ENCODE measurements around the gene ECT2.

- TF ChIP-seq GATA3 (IDR thresholded peaks at IDR 0.05; ENCODE audit: low read depth, low read length), result no peak
- no peak for TF ChIP-seq GATA2 (IDR thresholded peaks at IDR 0.05; ENCODE audit: low read depth, low read length)
These were observed 95.6 kb downstream of the ECT2 start for GRCh38 chr3:172846103-172846561.
